HG02588 (cell line): Measurements from ENCODE around the gene ELL.
A peak's percentile ranks its signal among the peaks of the same experiment; 100 is the strongest.
"Not testable (repeated sequence)": the region's sequence is repeated elsewhere in the genome, so short reads cannot be mapped to it uniquely, and the experiment has no call there.

ENCODE experiments used
- ATAC-seq: cut with Tn5 transposase; IDR thresholded peaks from one replicate; pipeline ENCODE4 v1.9.1; 2021; ENCODE audit warnings: mild to moderate bottlenecking, moderate library complexity; ENCODE audit not compliant: unreplicated experiment

ELL gene

DNA sequence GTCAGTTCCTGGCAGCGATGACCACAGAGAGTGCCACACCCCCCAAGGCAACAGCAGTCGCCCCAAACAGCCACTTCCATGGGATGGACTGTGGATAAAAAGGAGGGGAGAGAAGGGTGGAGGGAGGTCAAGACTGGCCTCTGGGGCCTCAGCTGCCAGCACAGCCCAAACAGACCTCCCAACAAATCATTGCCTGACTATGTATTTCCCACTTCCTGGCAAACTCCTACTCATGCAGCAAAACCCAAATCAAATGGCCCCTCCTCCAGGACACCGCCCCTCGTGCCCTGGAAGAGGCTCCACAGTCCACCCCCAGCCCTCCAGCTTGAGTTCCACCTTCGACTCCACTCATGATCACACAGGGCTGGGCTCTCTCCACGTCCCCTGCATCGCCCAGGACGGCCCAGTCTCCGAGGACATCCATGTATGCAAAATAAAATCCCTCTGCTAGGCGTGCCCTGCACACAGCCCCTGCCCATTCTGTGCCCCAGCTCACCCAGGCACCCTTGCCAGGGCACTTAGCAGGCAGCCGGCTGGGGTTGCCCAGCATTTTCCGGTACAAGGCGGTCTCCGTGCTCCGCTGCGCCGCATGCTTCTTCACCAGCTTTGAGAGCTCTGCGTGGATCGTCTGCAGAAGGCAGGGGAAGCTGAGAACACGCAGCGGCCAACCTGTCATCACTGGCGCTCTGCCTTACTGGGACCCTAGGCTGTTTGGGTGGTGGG is 10.5 kb upstream of the ELL start:
- no peak for ATAC-seq

DNA sequence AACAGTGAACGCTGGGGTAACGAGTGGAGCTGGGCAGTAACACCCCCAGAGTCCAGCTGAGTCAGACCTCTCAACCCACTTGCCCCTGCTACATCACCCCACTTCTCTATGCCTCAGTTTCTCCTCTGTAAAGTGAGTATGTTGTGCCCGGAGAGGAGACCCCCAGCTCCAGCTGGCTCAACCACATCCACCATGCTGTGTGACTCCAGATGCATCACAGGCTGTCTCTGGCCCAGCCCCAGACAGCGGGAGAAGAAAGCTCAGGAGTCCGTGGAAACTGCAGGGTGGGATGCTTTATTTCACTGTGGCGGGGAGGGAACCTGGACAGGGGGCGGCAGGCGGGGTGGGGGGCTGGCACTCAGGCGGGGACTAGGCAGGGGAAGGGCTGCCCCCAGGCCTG is 9.6 kb upstream of the ELL start:
- no peak for ATAC-seq

DNA sequence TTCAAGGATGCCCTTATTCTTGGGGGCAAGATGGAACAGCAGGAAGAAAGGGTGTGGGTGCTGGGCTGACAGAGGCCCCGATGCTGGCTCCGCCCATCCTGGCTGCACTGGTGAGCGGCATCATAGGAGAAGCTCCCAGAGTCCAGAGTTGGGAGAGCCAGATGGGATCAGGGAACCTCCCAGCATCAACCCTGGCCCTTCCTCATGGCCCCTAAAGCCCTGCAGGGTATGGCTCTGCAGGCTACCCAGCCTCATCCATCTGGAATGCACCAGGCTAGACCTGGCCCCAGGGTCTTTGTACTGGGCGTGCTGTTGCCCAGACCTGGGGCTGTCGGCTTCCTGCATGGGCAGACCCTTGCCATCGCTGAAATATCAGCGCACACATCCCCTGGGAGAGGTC is 7.9 kb upstream of the ELL start:
- ATAC-seq, result no peak

- ATAC-seq, result no peak
These were observed 4.4 kb upstream of the ELL start for GRCh38 chr19:18526316-18526715.

DNA sequence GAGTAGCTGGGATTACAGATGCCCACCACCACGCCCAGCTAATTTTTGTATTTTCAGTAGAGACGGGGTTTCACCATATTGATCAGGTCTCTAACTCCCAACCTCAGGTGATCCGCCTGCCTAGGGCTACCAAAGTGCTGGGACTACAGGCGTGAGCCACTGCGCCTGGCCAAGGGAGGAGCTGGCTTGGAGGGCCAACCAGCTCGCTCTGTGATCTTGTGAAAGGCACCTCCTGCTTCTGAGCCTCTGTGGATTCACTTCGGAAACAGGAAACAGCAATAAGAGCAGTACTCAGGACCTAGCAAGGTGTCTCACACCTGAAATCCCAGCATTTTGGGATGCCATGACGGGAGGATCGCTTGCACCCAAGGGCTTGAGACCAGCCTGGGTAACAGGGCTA is 2.0 kb upstream of the ELL start:
- ATAC-seq, result no peak

DNA sequence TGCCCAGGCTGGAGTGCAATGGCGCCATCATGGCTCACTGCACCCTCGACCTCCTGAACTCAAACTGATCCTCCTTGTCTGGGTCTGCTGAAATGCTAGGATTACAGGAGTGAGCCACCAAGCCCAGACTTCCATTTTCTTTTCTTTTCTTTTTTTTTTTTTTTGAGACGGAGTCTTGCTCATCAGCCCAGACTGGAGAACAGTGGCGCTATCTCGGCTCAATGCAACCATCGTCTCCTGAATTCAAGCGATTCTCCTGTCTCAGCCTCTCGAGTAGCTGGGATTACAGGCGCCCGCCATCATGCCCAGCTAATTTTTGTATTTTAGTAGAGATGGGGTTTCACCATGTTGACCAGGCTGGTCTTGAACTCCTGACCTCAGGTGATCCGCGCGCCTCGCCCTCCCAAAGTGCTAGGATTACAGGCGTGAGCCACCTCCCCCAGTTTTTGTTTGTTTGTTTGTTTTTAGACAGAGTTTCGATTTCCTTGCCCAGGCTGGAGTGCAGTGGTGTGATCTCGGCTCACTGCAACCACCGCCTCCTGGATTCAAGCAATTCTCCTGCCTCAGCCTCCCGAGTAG is 1.1 kb upstream of the ELL start:
- not testable (repeated sequence) for ATAC-seq

DNA sequence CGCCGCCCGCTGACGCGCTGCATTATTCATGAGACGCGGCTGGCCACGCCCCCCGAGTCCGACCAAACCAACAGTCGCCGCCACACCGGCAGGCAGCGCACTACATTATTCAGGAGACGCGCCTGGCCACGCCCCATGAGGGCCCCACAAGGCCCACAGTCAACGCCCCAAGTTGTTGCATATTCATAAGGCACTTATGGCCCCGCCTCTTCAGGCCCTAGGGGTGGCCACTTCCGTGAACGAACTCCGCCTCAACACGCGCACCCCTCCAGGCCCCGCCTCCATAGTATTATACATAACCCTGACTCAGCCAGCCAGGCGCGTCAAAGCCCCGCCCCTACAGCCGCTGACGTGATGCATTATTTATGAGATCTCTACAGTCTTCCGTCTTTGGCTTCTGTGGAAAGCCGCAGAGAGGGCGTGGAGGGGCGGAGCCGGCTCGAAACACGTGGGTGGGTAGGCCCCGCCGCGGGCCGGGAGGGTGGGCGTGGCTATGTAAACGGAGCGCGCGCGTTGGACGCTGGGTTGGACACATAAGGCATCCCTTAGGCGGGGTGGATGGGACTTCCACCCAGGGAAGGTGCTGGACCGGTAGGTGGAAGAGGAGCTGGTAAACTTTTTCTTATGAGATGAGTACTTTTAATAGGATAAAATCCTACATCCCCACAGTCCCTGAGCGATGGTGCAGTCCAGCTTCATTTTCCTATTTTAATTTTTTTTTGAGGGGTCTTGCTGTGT is 423 bp upstream of the ELL start:
- peak; percentile 78 for ATAC-seq

GRCh38 chr19:18520848-18521691 is 800 bp downstream of the ELL start:
- no peak for ATAC-seq

GRCh38 chr19:18519962-18520847 is 1.7 kb downstream of the ELL start:
- ATAC-seq, result no peak

GRCh38 chr19:18518639-18519038 is 3.2 kb downstream of the ELL start:
- no peak for ATAC-seq

DNA sequence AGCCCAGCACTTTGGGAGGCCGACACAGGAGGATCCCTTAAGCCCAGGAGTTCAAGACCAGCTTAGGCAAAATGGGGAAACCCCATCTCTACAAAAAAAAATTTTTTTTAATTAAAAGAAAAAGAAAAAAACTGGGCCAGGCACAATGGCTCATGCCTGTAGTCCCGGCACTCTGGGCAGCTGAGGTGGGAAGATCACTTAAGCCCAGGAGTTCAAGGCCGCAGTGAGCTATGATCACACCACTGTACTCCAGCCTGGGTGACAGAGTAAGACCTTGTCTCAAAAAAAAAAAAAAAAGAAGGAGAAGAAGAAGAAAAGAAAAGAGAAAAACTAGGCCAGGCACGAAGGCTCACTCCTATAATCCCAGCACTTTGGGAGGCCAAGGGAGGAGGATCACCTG is 4.3 kb downstream of the ELL start:
- no peak for ATAC-seq

DNA sequence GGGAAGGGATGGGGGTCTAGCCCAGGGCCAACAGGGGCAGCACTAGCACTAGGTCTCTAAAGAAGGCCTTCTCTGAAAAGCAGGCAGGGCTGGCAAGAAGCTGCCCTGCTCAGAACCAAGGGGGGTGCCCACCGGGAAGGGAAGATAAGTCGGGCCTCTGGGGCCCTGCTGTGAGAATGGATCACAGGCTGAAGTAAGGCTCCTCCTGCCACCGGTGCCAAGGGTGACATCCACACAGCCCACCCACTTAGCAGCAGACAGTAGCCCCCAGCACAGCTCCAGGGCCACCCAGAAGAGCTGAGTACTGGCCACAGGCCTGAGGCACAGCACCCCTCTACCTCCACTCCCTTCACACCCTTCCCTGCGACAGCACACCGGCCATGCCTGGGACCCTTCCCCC is 5.9 kb downstream of the ELL start:
- ATAC-seq, result no peak

DNA sequence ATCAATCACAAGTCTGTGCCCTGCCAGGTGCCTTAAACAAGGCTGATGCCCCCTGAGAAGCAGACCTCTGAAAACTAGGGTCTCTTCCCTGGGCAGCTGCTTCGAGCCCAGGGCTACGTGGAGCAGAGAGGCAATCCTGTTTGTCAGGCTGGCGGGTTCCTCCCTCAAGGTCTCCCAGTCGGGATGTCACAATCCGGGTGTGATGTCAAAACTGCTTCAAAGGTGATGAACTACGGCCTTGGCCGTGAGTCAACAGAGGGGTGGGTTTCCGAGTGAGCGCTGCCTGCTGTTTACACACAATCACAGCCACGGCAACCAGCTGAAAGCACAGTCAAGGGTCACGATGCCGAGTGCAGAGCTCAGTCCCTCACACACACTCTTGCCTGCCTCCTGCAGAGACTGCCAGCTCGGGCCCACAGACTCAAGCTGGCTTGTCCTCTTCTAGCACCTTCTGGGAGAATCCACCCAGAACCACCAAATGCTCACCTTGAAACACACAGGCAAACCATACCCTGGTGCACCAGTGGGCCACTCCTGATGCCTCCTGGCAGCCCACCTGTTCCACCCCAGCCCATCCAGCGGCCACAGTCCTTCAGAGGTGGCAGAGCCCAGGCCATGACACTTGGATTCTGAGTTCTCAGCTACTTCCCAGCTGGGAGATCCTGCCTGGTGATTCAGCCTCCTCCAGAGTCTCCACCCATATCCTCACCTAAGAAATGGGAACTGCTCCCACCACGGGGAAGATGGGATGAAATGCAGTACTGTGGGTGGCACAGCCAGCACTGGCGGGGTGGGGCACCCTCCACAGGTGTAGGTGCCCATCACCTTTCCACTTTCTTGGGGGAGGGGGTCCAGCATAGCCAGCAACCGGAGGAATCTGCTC is 6.8 kb downstream of the ELL start:
- no peak for ATAC-seq

GRCh38 chr19:18513868-18514267 is 8.0 kb downstream of the ELL start:
- ATAC-seq, result no peak

DNA sequence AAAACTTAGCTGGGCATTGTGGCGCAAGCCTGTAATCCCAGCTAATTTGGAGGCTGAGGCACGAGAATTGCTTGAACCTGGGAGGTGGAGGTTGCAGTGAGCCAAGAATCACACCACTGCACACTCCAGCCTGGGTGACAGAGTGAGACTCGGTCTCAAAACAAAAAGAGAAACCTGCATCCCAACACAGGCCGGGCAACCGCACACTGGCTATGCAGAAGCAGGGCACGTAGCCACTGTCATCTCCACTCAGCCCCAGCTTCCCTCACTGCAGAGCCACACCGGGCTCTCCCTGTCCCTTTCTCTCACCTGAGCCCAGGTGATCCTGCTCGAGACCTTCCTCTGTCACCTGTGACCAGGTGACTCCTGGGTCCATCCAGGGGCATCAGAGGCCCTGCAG is 11.7 kb downstream of the ELL start:
- ATAC-seq, result no peak

- ATAC-seq, result no peak
These were observed 13.3 kb downstream of the ELL start for GRCh38 chr19:18508585-18508984.

- no peak for ATAC-seq
These were observed 14.0 kb downstream of the ELL start for GRCh38 chr19:18507727-18508440.

DNA sequence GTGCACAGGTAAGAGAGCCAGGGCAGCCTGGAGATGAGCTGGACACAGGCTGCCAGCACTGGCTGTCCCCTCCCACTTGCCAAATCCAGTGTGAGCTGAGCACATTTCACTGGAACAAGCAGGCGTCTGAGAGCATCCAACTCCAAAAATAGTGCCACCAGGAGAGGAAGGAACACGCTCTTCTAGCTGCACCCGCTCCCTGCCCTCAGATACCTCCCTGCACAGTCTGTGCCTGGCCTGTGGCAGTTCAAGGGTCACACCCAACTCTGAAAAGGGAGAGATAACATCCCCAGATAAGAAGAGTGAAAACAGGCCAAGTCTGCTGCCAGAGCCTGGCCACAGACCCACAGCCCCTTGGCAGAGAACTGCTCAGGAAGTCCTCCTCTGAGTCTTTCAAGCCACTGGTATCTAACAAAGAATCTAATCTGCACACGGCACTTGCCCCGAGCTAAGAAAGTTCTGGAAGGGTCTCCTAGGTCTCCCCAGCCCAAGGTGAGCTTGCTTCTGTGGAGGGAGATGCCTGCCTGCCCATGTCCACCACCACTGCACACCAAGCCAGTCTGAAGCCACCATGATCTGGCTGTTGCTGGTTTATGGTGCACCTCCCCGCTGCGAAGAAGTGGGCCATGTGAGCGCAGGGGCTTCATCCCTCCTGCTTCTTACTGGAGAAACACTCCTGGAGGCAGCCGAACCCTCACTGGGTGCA is 14.7 kb downstream of the ELL start:
- no peak for ATAC-seq
